HFFc6 (cell line): Measurements from ENCODE around the gene LSR. TPM values are rescaled to one million over a fixed set of nuclear protein-coding genes. Genes with fewer than 3 reads are reported as not detected.

Source experiments
- DNase-seq: peaks from one replicate; pipeline ENCODE4 v3.0.0-alpha.2; 2018
- H3K27ac Mint-ChIP-seq: 2 replicates; pipeline ENCODE4 v1.8.0; 2020; ENCODE audit warnings: mild to moderate bottlenecking, mixed read lengths
- H3K27me3 Mint-ChIP-seq: 2 replicates; pipeline ENCODE4 v1.8.0; 2021; ENCODE audit warnings: mild to moderate bottlenecking, moderate library complexity, mixed read lengths; ENCODE audit not compliant: insufficient read depth
- H3K36me3 Mint-ChIP-seq: 2 replicates; pipeline ENCODE4 v1.8.0; 2021; ENCODE audit warnings: low read depth, mixed read lengths
- H3K4me1 Mint-ChIP-seq: 2 replicates; pipeline ENCODE4 v1.8.0; 2020; ENCODE audit warnings: low read depth, mixed read lengths
- H3K4me3 Mint-ChIP-seq: 2 replicates; pipeline ENCODE4 v1.8.0; 2020; ENCODE audit warnings: mild to moderate bottlenecking, moderate library complexity, mixed read lengths
- H3K9me3 Mint-ChIP-seq: 2 replicates; pipeline ENCODE4 v1.8.0; 2020; ENCODE audit warnings: mild to moderate bottlenecking, mixed read lengths
- total RNA-seq, 6 experiments: library from RNA; stranded (reverse); fragmentation: NEBNext Ultra II Directional; extraction: Animal tissue kit (Norgen Biotek cat#: 25700); gene quantifications; 2 replicates in 1 of 6; 3 replicates in 5 of 6; pipeline ENCODE4 v1.2.3, GENCODE V29; 2021
- TF ChIP-seq, protein P1 (sequence below): fragments of 200-600 bp; sonication (generic); IDR thresholded peaks from 2 replicates; pipeline ENCODE4 v1.5.0; 2021; ENCODE audit warnings: antibody characterized with exemption, mild to moderate bottlenecking

Gene LSR
- total RNA-seq, 6 experiments from 2014 or later: 1.7 to 3.3 (median 2.3) TPM

GRCh38 chr19:35222373-35223015 is 26.3 kb upstream of the LSR start:
- Mint-ChIP-seq H3K27me3 (peaks cover 16% of the 10 kb centered on the region), H3K27ac (no peak overlapping the region), H3K9me3 (peaks cover 4% of the 10 kb centered on the region; the same call in 1 of the 2 replicates), H3K36me3 (no peaks in the 10 kb centered on the region), H3K4me3 (no peak overlapping the region), H3K4me1 (0 out of 2 replicates have a peak, but pooled peaks cover 5% of the 10 kb centered on the region)
- no peak for DNase-seq
- TF ChIP-seq, protein P1, sequence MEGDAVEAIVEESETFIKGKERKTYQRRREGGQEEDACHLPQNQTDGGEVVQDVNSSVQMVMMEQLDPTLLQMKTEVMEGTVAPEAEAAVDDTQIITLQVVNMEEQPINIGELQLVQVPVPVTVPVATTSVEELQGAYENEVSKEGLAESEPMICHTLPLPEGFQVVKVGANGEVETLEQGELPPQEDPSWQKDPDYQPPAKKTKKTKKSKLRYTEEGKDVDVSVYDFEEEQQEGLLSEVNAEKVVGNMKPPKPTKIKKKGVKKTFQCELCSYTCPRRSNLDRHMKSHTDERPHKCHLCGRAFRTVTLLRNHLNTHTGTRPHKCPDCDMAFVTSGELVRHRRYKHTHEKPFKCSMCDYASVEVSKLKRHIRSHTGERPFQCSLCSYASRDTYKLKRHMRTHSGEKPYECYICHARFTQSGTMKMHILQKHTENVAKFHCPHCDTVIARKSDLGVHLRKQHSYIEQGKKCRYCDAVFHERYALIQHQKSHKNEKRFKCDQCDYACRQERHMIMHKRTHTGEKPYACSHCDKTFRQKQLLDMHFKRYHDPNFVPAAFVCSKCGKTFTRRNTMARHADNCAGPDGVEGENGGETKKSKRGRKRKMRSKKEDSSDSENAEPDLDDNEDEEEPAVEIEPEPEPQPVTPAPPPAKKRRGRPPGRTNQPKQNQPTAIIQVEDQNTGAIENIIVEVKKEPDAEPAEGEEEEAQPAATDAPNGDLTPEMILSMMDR: no peak

GRCh38 chr19:35223084-35223790 is 25.6 kb upstream of the LSR start:
- Mint-ChIP-seq H3K36me3 (no peaks in the 10 kb centered on the region), H3K27ac (no peak overlapping the region), H3K27me3 (peaks cover 20% of the 10 kb centered on the region), H3K4me3 (no peak overlapping the region), H3K4me1 (0 out of 2 replicates have a peak, but pooled peaks cover 5% of the 10 kb centered on the region), H3K9me3 (peaks cover 4% of the 10 kb centered on the region; the same call in 1 of the 2 replicates)
- TF ChIP-seq, protein P1: no peak
- DNase-seq: no peak

GRCh38 chr19:35223862-35224505 is 24.8 kb upstream of the LSR start:
- H3K36me3 Mint-ChIP-seq: no peaks in the 10 kb centered on the region

DNA sequence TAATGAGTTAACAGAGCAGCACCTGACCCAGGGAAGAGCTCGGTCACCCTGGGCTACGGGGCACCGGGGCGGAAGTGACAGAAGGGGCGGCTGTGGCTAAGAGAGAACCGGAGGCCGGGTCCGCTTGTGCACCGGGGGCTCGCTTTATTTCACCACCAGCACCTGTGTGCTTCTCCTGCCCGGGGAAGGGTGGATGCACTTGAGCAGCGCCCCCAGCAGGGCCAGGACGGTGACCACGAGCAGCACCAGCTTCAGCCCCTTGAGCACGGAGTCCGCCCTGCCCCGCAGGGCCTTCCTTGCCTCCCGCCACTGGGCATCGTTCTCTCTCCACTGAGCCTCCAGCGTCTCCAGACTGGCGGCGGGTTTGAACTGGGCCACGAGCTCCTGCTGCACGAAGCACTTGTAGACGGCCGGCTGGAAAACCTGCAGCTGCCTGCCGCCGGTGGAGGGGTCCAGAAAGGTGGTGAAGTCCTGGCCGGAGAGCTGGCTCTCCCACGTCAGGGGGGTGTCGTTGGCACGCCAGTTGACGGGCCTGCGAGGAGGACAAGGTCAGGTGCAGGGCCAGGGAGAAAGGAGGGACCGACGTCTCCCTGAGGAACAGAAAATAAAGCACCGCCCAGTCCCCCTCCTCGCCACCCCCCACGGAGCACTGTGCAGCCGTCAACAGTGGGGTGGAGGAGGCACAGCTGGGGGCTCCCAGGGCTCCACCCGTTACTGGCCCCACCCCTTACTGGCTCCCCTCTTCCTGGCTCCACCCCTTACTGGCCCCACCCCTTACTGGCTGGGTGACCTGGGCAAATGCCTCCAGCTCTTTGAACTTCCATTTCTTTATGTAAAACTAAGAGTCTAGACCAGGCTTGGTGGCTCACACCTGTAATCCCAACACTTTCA is 23.9 kb upstream of the LSR start:
- peaks cover 24% of the 10 kb centered on the region for H3K27me3 Mint-ChIP-seq
- no peak overlapping the region for H3K4me3 Mint-ChIP-seq
- DNase-seq: no peak
- TF ChIP-seq, protein P1: no peak
- H3K27ac Mint-ChIP-seq: no peak overlapping the region
- peaks cover 4% of the 10 kb centered on the region; the same call in 1 of the 2 replicates for H3K9me3 Mint-ChIP-seq
- H3K36me3 Mint-ChIP-seq: no peaks in the 10 kb centered on the region; the same call in 1 of the 2 replicates
- 0 out of 2 replicates have a peak, but pooled peaks cover 5% of the 10 kb centered on the region for H3K4me1 Mint-ChIP-seq

More at GRCh38 chr19:35223862-35224505, 24.8 kb upstream of the LSR start:
- Mint-ChIP-seq H3K9me3 (peaks cover 4% of the 10 kb centered on the region; the same call in 1 of the 2 replicates), H3K4me1 (0 out of 2 replicates have a peak, but pooled peaks cover 5% of the 10 kb centered on the region), H3K4me3 (no peak overlapping the region), H3K27ac (no peak overlapping the region), H3K27me3 (peaks cover 20% of the 10 kb centered on the region)
- TF ChIP-seq, protein P1: no peak
- peak; percentile 53 for DNase-seq

GRCh38 chr19:35225951-35226350 is 22.9 kb upstream of the LSR start:
- Mint-ChIP-seq H3K27me3 (peaks cover 25% of the 10 kb centered on the region), H3K4me1 (0 out of 2 replicates have a peak, but pooled peaks cover 5% of the 10 kb centered on the region), H3K9me3 (peaks cover 4% of the 10 kb centered on the region; the same call in 1 of the 2 replicates), H3K36me3 (no peaks in the 10 kb centered on the region; the same call in 1 of the 2 replicates), H3K27ac (no peak overlapping the region), H3K4me3 (no peak overlapping the region)
- TF ChIP-seq, protein P1: no peak
- DNase-seq: no peak
